GM10248 (cell line): ENCODE results near the gene DVL2.

Experiments used
- CTCF ChIA-PET: fragments of 300-600 bp; sonication (Branson Sonifier 250); formaldehyde crosslinking; extraction: SDS; loops from one replicate; lab custom pipeline; 2021; ENCODE audit warnings: antibody characterized with exemption; lab: Yijun Ruan, JAX
- POLR2A ChIA-PET: fragments of 350-650 bp; sonication (Branson Sonifier 250); formaldehyde crosslinking; extraction: SDS; loops from one replicate; lab custom pipeline; 2020; ENCODE audit warnings: antibody characterized with exemption; lab: Yijun Ruan, JAX
- DNase-seq: peaks from one replicate; pipeline ENCODE4 v3.0.0; 2012; ENCODE audit errors: extremely low spot score
- CTCF ChIP-seq: IDR thresholded peaks from 2 replicates; pipeline ENCODE4 v1.5.1; 2012; ENCODE audit warnings: mild to moderate bottlenecking, low read depth; ENCODE audit errors: extremely low read depth, missing control alignments, control extremely low read depth

The DVL2 gene

DNA sequence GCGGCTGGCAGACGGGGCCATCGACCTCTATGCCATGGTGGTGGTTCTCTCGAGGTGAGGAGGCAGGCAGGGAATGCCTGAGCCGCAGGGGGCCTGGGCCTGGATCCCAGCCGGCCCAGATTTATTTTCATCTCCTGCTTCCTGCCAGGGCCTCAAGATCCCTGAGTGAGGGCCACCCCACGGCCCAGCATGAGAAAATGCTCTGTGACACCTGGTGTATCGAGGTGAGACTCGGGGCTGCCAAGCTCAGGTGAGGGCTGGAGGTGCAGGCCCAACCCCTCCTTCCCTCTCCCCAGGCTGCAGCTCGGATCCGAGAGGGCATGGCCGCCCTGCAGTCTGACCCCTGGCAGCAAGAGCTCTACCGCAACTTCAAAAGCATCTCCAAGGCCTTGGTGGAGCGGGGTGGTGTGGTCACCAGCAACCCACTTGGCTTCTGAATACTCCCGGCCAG lies 9.6 kb downstream of the DVL2 start:
- no peak for DNase-seq
- ChIA-PET POLR2A (interaction anchor here (1.6 kb wide), 1 partner anchor 11 kb away, joined by 3 read pairs; no protein-coding TSS in a partner anchor), CTCF (no interaction called here)
- TF ChIP-seq CTCF: no peak

DNA sequence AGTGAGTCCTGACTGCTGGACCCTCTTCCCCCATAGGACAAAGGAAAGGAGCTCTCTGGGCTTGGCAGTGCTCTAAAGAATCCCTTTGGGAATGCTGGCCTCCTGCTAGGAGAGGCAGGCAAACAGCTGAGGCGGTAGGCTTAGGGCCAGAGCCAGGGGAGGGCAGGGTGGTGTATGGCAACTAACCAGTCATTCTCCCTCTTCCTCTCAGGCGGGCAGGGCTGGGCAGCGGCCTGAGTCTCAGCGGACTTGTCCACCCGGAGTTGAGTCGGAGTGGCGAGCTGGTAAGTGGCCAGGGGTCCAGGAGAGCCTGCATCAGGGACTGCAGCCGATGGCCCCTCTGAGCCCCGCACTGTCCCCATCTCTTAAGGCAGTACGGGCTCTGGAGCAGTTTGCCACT lies 10.2 kb downstream of the DVL2 start:
- CTCF ChIA-PET: no interaction called here
- POLR2A ChIA-PET: interaction anchor here (1.6 kb wide), 1 partner anchor 11 kb away, joined by 3 read pairs; no protein-coding TSS in a partner anchor

GRCh38 chr17:7223375-7223774 lies 10.9 kb downstream of the DVL2 start:
- CTCF ChIA-PET: no interaction called here
- no peak for TF ChIP-seq CTCF
- DNase-seq: no peak
- POLR2A ChIA-PET: no interaction called here

More for the DNA sequence above, 10.2 kb downstream of the DVL2 start:
- no peak for TF ChIP-seq CTCF
- DNase-seq: no peak

DNA sequence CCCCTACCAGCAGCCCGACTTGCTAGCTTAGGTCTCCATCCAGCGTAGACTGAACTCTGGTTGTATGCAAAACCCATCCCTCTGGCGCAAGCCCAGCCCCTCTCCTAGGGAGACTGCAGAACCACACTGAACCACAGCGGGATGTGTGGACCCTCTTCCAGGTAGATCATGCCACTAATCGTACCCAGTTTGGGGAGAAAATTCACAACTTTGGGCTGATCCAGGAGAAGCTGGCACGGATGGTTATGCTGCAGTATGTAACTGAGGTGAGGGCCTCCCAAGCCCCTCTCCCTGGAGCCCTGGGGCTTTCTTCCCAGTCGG lies 11.4 kb downstream of the DVL2 start:
- no peak for DNase-seq
- ChIA-PET CTCF (interaction anchor here (3.6 kb wide), 1 partner anchor 12 kb away, joined by 26 read pairs; the partner anchor contains the start of gene DVL2), POLR2A (no interaction called here)
- TF ChIP-seq CTCF: no peak

DNA sequence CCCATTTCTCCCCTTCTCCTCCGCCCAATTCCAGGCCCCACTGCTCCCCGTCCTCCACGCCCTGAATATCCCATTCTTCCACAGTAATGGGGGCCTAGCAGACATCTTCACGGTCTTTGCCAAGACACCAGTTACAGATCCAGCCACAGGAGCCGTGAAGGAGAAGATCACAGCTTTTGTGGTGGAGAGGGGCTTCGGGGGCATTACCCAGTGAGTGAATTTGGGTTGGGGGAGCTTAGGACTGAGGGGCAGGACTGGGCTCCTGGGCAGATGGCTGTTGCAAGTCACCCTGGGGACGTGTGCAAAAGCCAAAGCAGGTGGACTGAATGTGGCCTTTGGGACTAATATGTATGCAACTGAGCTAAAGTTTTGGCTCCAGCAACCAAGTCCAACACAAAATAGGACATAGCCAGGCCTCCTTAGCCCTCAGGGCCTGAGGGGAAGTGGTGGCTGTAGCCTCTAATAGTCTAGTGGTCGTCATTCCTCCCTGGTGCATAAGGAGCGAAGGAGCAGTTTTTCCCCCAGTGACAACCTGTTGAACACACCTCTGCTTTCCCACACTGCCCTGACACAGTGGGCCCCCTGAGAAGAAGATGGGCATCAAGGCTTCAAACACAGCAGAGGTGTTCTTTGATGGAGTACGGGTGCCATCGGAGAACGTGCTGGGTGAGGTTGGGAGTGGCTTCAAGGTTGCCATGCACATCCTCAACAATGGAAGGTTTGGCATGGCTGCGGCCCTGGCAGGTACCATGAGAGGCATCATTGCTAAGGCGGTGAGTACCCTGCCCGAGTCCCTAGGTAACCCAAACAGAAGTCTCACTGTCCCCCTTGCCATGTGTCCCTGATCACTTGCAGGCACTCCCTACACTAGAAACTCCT lies 12.0 kb downstream of the DVL2 start:
- ChIA-PET CTCF (interaction anchor here (0.7 to 3.7 kb wide), 5 partner anchors 8 to 177 kb away, joined by 3 to 31 read pairs (median 15); partner anchors contain the start of gene DVL2), POLR2A (no interaction called here)
- TF ChIP-seq CTCF: no peak
- no peak for DNase-seq

- ChIA-PET POLR2A (interaction anchor here (0.6 to 1.0 kb wide), 3 partner anchors 8 to 206 kb away, joined by 3 to 4 read pairs (median 3); no protein-coding TSS in a partner anchor), CTCF (interaction anchor here (0.7 to 3.7 kb wide), 14 partner anchors 9 to 176 kb away, joined by 3 to 31 read pairs (median 4); partner anchors contain the start of genes DVL2 and PHF23)
- no peak for DNase-seq
- no peak for TF ChIP-seq CTCF
Measured at GRCh38 chr17:7221278-7222092, 12.8 kb downstream of the DVL2 start.
